Neutrophil (primary cell): ENCODE results near the gene BRI3BP.

ENCODE experiments used
- H3K27ac ChIP-seq: fragments of 200-600 bp; sonication (generic); 2 replicates; pipeline ENCODE4 v1.5.1; 2016; ENCODE audit warnings: mild to moderate bottlenecking, moderate library complexity
- H3K27me3 ChIP-seq: fragments of 200-600 bp; sonication (generic); 2 replicates; pipeline ENCODE4 v1.6.0; 2016; ENCODE audit warnings: mild to moderate bottlenecking
- H3K36me3 ChIP-seq: fragments of 200-600 bp; sonication (generic); 2 replicates; pipeline ENCODE4 v1.5.1; 2017
- H3K4me1 ChIP-seq, 2 experiments: fragments of 200-600 bp in 1 of 2; sonication (generic) in 1 of 2; 1 replicate in 1 of 2; 2 replicates in 1 of 2; pipeline versions ENCODE4 v1.5.1 to v1.6.1; 2013 to 2016; ENCODE audit warnings: low read depth in 1 of 2, low read length in 1 of 2, mild to moderate bottlenecking in 1 of 2, moderate library complexity in 1 of 2; ENCODE audit not compliant: control insufficient read depth in 1 of 2, insufficient read depth in 1 of 2
- H3K4me3 ChIP-seq, 2 experiments: fragments of 200-600 bp in 1 of 2; sonication (generic) in 1 of 2; 1 replicate in 1 of 2; 2 replicates in 1 of 2; pipeline ENCODE4 v1.5.1; 2013 to 2016; ENCODE audit warnings: low read depth in 1 of 2, low read length in 1 of 2, mild to moderate bottlenecking in 1 of 2, moderate library complexity in 1 of 2
- H3K9me3 ChIP-seq: fragments of 200-600 bp; sonication (generic); 2 replicates; pipeline ENCODE4 v1.5.1; 2016
- TF ChIP-seq, protein P1 (sequence below): fragments of 200-600 bp; sonication (generic); IDR thresholded peaks from 2 replicates; pipeline ENCODE4 v1.5.1; 2016; ENCODE audit warnings: antibody characterized with exemption

Gene BRI3BP

GRCh38 chr12:125004621-125005020 lies 11.2 kb downstream of the BRI3BP start:
- Histone ChIP-seq H3K4me3 (no peak overlapping the region), H3K27me3 (no peaks in the 10 kb centered on the region)
- TF ChIP-seq, protein P1, sequence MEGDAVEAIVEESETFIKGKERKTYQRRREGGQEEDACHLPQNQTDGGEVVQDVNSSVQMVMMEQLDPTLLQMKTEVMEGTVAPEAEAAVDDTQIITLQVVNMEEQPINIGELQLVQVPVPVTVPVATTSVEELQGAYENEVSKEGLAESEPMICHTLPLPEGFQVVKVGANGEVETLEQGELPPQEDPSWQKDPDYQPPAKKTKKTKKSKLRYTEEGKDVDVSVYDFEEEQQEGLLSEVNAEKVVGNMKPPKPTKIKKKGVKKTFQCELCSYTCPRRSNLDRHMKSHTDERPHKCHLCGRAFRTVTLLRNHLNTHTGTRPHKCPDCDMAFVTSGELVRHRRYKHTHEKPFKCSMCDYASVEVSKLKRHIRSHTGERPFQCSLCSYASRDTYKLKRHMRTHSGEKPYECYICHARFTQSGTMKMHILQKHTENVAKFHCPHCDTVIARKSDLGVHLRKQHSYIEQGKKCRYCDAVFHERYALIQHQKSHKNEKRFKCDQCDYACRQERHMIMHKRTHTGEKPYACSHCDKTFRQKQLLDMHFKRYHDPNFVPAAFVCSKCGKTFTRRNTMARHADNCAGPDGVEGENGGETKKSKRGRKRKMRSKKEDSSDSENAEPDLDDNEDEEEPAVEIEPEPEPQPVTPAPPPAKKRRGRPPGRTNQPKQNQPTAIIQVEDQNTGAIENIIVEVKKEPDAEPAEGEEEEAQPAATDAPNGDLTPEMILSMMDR = no peak

GRCh38 chr12:125005652-125006051 lies 12.2 kb downstream of the BRI3BP start:
- Histone ChIP-seq H3K4me3 (no peak overlapping the region), H3K9me3 (no peaks in the 10 kb centered on the region), H3K4me1 (peaks cover 7 to 8% of the 10 kb centered on the region in 2 experiments), H3K36me3 (peaks cover 10% of the 10 kb centered on the region), H3K27ac (no peak overlapping the region), H3K27me3 (no peaks in the 10 kb centered on the region)
- TF ChIP-seq, protein P1 = no peak

More at GRCh38 chr12:125004621-125005020, 11.2 kb downstream of the BRI3BP start:
- H3K4me1 ChIP-seq = peaks cover 7 to 8% of the 10 kb centered on the region in 2 experiments
- peaks cover 4% of the 10 kb centered on the region for H3K36me3 ChIP-seq
- no peak overlapping the region for H3K27ac ChIP-seq
- no peaks in the 10 kb centered on the region for H3K9me3 ChIP-seq

DNA sequence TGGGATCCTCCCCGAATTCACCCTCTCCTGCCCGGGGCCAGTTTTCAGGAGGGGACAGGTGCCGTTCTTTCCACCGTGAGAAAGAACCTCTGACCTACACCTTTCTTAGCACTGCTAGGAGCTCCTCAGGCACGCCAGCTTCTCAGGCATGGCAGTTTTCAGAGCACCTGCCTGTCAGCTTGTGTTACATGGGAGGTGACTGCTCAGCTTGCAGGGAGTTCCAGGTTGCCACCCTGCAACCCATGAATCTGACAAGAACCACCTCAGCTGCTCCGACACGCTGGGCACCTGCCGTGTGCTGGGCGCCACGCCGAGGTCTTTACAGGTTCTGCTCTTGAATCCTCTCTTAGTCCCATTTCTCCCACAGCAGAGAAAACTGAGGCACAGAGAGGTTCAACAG lies 12.9 kb downstream of the BRI3BP start:
- H3K4me3 ChIP-seq = no peak overlapping the region
- TF ChIP-seq, protein P1 = no peak
- H3K36me3 ChIP-seq = peaks cover 11% of the 10 kb centered on the region
- H3K27ac ChIP-seq = no peak overlapping the region
- no peaks in the 10 kb centered on the region for H3K9me3 ChIP-seq
- peaks cover 7 to 8% of the 10 kb centered on the region in 2 experiments for H3K4me1 ChIP-seq
- no peaks in the 10 kb centered on the region for H3K27me3 ChIP-seq

GRCh38 chr12:125013816-125014442 lies 20.5 kb downstream of the BRI3BP start:
- Histone ChIP-seq H3K27me3 (no peaks in the 10 kb centered on the region), H3K27ac (no peak overlapping the region), H3K4me1 (peaks cover 0 to 9% of the 10 kb centered on the region in 2 experiments), H3K9me3 (no peaks in the 10 kb centered on the region), H3K36me3 (peaks cover 60% of the 10 kb centered on the region), H3K4me3 (no peak overlapping the region)
- TF ChIP-seq, protein P1 = no peak

DNA sequence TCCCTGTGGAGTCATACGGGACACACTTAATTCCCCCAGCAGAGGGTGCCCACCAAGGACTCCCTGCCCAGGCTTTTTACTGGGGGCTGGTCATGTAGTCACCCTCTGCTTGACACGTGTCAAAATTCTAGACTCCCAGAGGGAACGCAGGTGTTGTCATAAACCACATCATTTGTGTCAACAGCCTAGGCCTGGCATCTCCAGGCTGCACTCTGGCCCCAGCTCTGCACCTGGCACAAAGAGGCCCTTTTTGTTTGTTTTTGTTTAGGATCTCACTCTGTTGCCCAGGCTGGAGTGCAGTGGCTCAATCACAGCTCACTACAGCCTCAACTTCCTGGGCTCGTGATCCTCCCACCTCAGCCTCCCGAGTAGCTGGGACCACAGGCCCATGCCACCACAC lies 21.1 kb downstream of the BRI3BP start:
- no peaks in the 10 kb centered on the region for H3K27me3 ChIP-seq
- H3K27ac ChIP-seq = no peak overlapping the region
- no peaks in the 10 kb centered on the region for H3K9me3 ChIP-seq
- TF ChIP-seq, protein P1 = no peak
- H3K4me3 ChIP-seq = no peak overlapping the region
- H3K4me1 ChIP-seq = peaks cover 0 to 9% of the 10 kb centered on the region in 2 experiments
- H3K36me3 ChIP-seq = peaks cover 64% of the 10 kb centered on the region
